Activated T-cell treated with anti-CD3 and anti-CD28 coated beads, Interleukin-2, amount 50 U/mL, for 4 hours (primary cell): ENCODE data around the gene CRYL1. TPM values are rescaled to one million over a fixed set of nuclear protein-coding genes. Genes with fewer than 3 reads are reported as not detected.

Experiments used
- ATAC-seq, 2 donors: fragments of 200-7000 bp; cut with Tn5 transposase; one replicate each; pipeline ENCODE4 v1.10.0; 2021
- DNase-seq: peaks from one replicate; pipeline ENCODE4 v3.0.0-alpha.2; 2020
- H3K27me3 Mint-ChIP-seq: one replicate; pipeline ENCODE4 v1.8.0; 2021; ENCODE audit warnings: low read depth, mixed read lengths
- H3K36me3 Mint-ChIP-seq: one replicate; pipeline ENCODE4 v1.8.0; 2022; ENCODE audit warnings: mixed read lengths; ENCODE audit not compliant: insufficient read depth
- H3K4me1 Mint-ChIP-seq: one replicate; pipeline ENCODE4 v1.8.0; 2021; ENCODE audit warnings: low read depth, mixed read lengths
- H3K4me3 Mint-ChIP-seq: one replicate; pipeline ENCODE4 v1.8.0; 2021; ENCODE audit warnings: mild to moderate bottlenecking, moderate library complexity, mixed read lengths
- H3K9me3 Mint-ChIP-seq: one replicate; pipeline ENCODE4 v1.8.0; 2021; ENCODE audit warnings: mixed read lengths
- total RNA-seq, 3 donors: library from RNA; stranded (reverse); gene quantifications; one replicate each; pipeline ENCODE4 v1.2.1, GENCODE V29; 2021

The CRYL1 gene
- total RNA-seq, 3 donors from 2014 or later, result 2.8 to 5.3 (median 3.7) TPM

DNA sequence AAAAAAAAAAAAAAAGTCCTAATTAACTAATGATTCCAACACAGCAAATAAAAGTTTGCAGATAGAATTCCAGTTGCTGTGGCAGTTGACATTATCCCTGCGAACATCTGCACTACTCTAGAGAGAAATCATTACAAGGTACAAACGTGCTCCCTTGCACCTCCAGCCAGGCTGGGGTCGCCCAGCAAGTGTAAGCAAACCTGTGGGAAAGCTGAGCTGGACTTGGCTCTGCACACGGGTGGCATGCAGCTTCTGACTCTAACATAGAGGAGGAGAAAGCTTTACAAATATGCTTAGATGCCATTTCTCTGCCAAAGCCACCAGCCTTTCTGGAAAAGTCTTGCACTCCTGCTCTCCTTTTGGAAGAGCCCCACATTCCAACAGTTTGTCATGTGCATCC is 103.3 kb downstream of the CRYL1 start:
- H3K4me1 Mint-ChIP-seq, result peaks cover 47% of the 10 kb centered on the region
- no peaks in the 10 kb centered on the region for H3K27me3 Mint-ChIP-seq
- peaks cover 5% of the 10 kb centered on the region for H3K9me3 Mint-ChIP-seq
- ATAC-seq (no peak), DNase-seq (no peak)
- H3K36me3 Mint-ChIP-seq, result peaks cover 32% of the 10 kb centered on the region
- no peak overlapping the region for H3K4me3 Mint-ChIP-seq

DNA sequence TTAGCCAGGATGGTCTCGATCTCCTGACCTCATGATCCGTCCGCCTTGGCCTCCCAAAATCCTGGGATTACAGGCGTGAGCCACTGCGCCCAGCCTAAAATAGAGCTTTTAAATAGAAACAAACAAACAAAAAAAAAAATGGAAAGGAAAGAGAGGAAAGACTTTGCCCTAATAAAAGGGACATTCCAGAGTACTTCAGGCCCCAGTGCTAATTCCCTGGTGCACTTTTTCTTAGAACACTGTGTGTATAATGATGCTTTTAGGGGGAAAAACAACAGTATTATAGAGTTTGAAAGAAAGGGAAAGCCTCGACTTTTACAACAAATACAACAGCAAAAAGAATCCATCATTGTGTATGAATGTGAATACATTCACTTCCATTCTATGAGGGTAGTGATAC is 104.7 kb downstream of the CRYL1 start:
- ATAC-seq (no peak), DNase-seq (no peak)
- Mint-ChIP-seq H3K27me3 (no peaks in the 10 kb centered on the region), H3K36me3 (peaks cover 21% of the 10 kb centered on the region), H3K4me3 (no peak overlapping the region), H3K4me1 (peaks cover 42% of the 10 kb centered on the region), H3K9me3 (peaks cover 5% of the 10 kb centered on the region)

DNA sequence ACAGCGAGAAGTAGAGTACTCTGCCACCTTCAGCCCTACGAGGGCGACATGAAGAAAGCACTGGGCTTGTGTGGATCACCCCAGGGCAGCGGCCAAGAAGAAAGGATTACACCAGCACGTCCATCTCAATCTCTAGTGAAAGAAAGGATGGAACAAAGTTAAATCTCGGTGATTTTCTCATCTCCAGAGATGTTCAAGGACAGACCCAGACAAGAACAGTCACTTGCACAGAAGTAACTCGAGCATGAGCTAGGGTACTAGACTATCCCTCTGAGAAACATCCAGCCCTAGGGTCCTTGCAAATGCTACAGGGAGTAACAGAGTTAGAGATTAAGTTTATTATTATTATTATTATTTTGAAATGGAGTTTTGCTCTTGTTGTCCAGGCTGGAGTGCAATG is 106.7 kb downstream of the CRYL1 start:
- Mint-ChIP-seq H3K27me3 (no peaks in the 10 kb centered on the region), H3K4me3 (no peak overlapping the region), H3K36me3 (peaks cover 13% of the 10 kb centered on the region), H3K9me3 (peaks cover 5% of the 10 kb centered on the region), H3K4me1 (peaks cover 36% of the 10 kb centered on the region)
- DNase-seq, result no peak
- ATAC-seq, result no peak

DNA sequence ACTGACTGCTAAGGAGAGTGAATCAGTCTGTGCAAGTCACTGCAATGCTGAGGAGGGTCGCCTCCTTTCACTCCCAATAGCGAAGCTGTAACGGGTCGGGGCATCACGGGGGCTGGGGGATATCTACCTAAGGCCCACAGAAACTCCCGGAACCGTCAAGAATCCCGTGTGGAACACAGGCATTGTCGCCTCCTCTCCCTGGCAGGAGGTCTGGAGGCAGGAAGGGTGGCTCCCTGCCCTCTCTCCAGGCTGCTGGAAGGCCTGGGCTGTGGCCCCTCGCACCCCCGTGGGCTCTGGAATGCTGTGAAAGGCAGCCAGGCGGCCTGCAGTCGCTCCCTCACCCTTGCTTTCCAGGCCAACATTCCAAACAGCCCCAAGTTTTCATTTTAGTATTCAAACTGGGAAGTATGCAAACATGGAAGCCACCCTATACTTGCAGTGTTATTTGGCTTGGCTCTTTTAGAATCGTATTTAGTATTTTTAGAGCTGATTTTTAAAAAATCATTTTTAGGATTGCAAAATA is 109.4 kb downstream of the CRYL1 start:
- Mint-ChIP-seq H3K9me3 (peaks cover 5% of the 10 kb centered on the region), H3K4me3 (no peak overlapping the region), H3K4me1 (peaks cover 49% of the 10 kb centered on the region), H3K27me3 (no peaks in the 10 kb centered on the region), H3K36me3 (peaks cover 14% of the 10 kb centered on the region)
- no peak for ATAC-seq
- DNase-seq, result no peak

DNA sequence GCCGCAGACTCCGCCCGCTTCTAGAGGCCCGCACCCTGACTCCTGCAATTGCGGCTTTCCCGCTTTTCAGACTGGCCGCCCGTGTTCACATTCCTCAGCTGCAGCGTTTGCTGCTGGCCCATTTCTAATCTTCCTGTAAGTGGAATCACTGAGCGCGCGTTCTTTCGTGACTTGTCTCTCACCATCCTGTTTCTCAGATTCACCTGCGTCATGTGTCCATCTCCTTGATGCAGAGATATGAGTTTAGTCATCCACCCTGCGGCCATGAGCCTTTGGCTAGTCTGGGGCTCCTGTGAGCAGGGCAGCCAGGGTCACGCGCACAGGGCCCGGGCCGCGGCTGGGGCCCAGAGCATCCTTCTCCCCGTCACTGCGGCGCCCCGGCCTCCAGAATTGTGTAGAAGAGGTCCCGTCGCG is 110.0 kb downstream of the CRYL1 start:
- DNase-seq (no peak), ATAC-seq (no peak)
- H3K4me3 Mint-ChIP-seq, result no peak overlapping the region
- H3K36me3 Mint-ChIP-seq, result peaks cover 14% of the 10 kb centered on the region
- H3K4me1 Mint-ChIP-seq, result peaks cover 47% of the 10 kb centered on the region
- no peaks in the 10 kb centered on the region for H3K27me3 Mint-ChIP-seq
- peaks cover 5% of the 10 kb centered on the region for H3K9me3 Mint-ChIP-seq

DNA sequence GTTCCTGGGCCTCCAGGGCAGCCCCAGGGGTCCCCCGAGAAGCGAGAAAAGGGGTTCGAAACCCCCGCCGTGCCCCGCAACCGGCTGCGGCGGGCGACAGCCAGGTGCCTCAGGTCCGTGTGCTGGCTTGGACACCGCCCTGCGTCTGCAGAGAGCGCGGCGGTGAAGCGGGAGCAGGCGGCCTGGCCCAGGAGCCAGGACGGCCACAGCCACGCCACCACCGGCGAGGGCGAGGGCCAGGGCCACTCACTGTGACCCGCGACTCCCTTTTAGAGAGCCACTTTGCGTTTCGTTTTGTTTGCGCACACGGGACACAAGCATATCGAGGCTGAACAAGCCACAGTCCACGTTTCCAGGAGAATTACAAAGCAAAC is 110.4 kb downstream of the CRYL1 start:
- no peak for ATAC-seq
- H3K9me3 Mint-ChIP-seq, result peaks cover 5% of the 10 kb centered on the region
- H3K4me1 Mint-ChIP-seq, result peaks cover 45% of the 10 kb centered on the region
- no peaks in the 10 kb centered on the region for H3K27me3 Mint-ChIP-seq
- H3K36me3 Mint-ChIP-seq, result peaks cover 14% of the 10 kb centered on the region
- no peak for DNase-seq
- no peak overlapping the region for H3K4me3 Mint-ChIP-seq

DNA sequence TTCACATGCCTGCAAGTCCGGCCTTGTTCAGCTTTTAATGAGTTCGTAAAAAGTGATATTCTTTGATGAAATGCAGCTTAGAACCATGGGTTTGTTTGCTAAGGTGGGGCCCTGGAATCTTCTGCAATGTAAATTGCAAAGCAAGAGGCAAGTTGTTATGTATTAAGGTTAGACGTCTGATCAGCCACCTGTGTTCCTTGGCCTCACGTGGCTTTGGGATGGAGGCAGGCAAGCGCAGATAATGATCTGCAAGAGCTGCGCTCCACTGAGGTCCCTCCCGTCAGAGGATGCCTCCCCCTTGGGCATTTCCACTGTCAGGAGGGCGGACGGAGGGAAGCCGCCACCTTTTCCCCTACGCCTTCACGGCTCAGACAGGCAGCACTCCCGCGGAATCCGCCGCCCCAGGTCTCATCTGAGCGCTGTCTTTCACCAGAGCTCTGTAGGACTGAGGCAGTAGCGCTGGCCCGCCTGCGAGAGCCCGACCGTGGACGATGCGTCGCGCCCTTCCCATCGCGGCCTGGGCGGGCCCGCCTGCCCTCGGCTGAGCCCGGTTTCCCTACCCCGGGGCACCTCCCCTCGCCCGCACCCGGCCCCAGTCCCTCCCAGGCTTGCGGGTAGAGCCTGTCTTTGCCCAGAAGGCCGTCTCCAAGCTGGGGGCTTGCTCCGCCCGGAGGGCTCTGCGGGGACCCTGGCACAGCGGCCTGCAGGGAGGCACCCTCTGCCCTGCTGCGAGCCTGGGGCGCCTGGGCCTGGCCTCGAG is 110.9 kb downstream of the CRYL1 start:
- no peak for DNase-seq
- Mint-ChIP-seq H3K9me3 (peaks cover 5% of the 10 kb centered on the region), H3K36me3 (peaks cover 14% of the 10 kb centered on the region), H3K4me1 (peaks cover 40% of the 10 kb centered on the region), H3K27me3 (no peaks in the 10 kb centered on the region), H3K4me3 (no peak overlapping the region)
- no peak for ATAC-seq

DNA sequence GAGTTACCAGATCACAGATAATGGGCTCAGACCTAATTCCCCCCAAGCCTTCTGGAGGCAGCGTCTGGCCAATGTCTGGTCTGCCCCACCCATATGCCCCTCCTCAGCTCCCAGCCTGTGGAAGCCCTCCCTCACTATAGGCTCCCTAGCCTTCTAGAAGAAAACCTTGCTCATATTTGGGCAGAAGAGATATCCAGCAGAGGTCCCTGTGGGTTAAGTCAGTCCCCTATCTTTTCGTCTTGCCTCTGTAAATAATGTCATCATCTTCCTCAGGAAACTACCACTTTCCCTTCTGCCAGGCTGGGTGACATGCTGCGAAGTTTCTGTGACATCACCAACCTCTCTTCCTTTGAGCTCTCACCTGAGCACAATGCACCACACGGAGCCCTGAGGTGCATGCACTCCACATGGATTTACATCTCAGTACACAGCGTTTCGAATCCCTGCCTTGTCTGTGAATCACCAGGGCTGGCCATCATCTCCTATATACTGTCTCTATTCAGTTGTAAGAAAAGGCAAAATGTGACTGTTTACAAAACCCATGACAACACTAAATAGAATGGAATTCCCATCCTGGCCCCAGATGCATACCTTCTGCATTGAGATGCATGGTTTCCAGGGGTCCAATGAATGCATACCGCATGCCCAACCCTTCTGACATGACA is 112.8 kb downstream of the CRYL1 start:
- H3K27me3 Mint-ChIP-seq, result no peaks in the 10 kb centered on the region
- DNase-seq (no peak), ATAC-seq (peak; percentile 41 to 60)
- peak overlapping the region; percentile 5 for H3K4me3 Mint-ChIP-seq
- H3K4me1 Mint-ChIP-seq, result peaks cover 23% of the 10 kb centered on the region
- H3K9me3 Mint-ChIP-seq, result no peaks in the 10 kb centered on the region
- H3K36me3 Mint-ChIP-seq, result peaks cover 5% of the 10 kb centered on the region

DNA sequence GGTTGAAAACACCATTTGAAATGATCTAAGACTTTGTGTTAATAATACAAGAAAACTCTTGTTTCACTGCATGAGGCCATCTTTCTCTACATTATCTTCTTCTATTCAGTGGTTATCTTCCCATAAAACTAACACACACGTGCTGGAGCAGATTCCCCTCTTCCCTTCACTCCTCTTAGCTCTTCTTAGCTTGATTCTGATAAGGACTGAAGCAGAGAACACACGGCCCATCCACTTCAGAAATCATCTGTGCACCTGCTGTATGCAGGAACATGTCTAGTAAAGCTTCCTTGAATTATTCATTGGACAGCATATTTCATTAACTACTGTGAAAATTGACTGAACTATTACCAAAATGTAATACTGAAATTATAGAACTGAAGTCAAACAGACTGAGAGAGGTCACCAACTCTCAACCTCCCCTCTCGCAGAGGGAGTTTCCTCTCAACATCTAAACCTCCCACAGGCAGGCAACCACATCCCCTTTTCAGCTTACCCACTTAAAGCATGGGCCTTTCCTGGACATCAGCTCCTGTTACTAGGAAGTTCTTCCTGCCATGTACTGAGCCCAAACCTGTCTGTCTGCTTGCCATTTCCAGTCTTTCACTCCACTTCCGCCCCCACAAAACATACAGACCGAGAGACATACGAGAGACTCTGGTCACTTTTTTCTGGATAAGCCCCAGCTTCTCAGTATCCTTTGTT is 113.9 kb downstream of the CRYL1 start:
- no peak for DNase-seq
- no peaks in the 10 kb centered on the region for H3K9me3 Mint-ChIP-seq
- ATAC-seq, result peak; percentile 70 to 89
- peaks cover 23% of the 10 kb centered on the region for H3K4me1 Mint-ChIP-seq
- H3K36me3 Mint-ChIP-seq, result peaks cover 3% of the 10 kb centered on the region
- no peaks in the 10 kb centered on the region for H3K27me3 Mint-ChIP-seq
- H3K4me3 Mint-ChIP-seq, result peak overlapping the region; percentile 26

DNA sequence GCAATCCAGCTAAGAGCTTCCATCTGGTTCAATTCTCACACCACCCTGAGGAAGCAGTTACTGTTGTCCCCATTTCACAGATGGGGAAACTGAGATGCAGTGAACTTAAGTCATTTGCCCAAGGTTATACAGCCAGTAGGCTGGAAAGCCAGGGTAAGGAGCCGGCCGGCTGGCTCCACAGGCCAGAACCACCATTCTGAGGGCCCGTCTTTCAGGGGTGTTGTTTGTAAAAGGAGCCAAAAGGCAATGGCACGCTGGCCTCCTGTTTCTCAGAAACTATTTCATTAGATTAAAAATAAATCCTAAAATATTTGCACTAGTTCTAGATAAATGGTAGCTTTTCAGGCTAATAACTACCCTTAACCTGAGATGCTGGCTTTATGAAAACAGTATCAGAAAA is 114.9 kb downstream of the CRYL1 start:
- no peak for DNase-seq
- H3K27me3 Mint-ChIP-seq, result no peaks in the 10 kb centered on the region

DNA sequence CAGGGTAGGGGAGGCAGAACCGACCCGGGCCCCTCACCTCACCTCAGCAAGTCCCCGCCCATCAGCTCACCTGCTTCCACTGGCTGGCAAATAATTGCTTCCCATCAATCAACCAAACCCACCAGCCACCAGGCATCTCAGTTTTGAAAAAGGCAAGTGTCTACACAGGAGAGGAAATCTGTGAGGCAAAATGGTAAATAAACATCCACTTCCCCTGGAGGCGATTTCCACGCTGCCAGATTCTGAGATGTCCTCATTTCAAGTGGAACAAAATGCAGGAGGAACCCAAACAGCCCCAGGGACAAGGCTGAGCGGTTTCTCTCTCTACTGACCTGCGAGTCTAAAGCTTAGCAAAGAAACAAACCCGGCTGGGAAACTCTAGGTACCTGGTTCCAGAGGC is 117.5 kb downstream of the CRYL1 start:
- Mint-ChIP-seq H3K4me1 (peaks cover 23% of the 10 kb centered on the region), H3K36me3 (peaks cover 17% of the 10 kb centered on the region), H3K4me3 (no peak overlapping the region), H3K27me3 (no peaks in the 10 kb centered on the region), H3K9me3 (no peaks in the 10 kb centered on the region)
- ATAC-seq (no peak), DNase-seq (no peak)

More for the DNA sequence above, 114.9 kb downstream of the CRYL1 start:
- peaks cover 8% of the 10 kb centered on the region for H3K36me3 Mint-ChIP-seq
- no peaks in the 10 kb centered on the region for H3K9me3 Mint-ChIP-seq
- H3K4me3 Mint-ChIP-seq, result no peak overlapping the region
- no peak for ATAC-seq
- peaks cover 23% of the 10 kb centered on the region for H3K4me1 Mint-ChIP-seq

DNA sequence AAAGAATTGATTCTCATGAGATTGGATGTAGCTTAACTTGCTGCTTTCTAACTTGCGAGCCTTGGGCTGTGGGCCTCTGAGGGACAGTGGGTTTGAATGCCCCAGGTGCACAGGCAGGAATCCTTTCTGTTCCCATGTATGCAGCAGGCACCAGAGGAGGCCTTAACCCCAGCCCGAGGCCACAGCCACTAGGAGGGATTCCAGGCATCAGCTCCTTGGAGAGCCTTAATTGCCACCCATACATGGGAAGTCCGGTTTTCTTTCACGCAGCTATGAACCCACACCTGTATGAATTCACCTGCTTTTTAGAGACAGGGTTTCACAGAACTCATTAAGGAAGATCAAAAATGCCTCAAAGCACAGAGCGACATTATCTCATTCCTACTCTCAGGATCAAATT is 117.9 kb downstream of the CRYL1 start:
- ATAC-seq (no peak), DNase-seq (no peak)
- H3K4me3 Mint-ChIP-seq, result no peak overlapping the region
- H3K27me3 Mint-ChIP-seq, result no peaks in the 10 kb centered on the region
- peaks cover 17% of the 10 kb centered on the region for H3K36me3 Mint-ChIP-seq
- peaks cover 19% of the 10 kb centered on the region for H3K4me1 Mint-ChIP-seq
- no peaks in the 10 kb centered on the region for H3K9me3 Mint-ChIP-seq

DNA sequence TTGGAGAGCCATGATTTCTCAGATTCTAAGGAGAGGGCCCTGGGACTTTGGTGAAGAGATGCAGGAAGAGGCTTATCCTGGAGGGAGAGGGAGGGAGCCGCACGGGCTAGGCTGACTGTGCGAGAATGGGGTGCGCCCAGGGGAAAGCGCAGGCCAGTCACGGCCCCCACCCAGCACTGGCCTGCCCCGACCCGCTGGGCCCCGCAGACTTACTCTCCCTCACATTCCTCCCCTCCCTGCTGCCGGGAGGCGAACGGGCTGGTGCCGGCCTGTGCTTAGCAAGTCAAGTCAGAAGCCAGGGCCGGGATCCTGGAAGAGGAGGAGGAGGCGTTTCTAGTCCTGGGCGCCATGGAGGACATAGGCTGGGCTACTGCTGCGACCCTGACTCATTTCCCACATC is 120.0 kb downstream of the CRYL1 start:
- peaks cover 6% of the 10 kb centered on the region for H3K4me1 Mint-ChIP-seq
- ATAC-seq (no peak), DNase-seq (no peak)
- no peaks in the 10 kb centered on the region for H3K27me3 Mint-ChIP-seq
- no peaks in the 10 kb centered on the region for H3K9me3 Mint-ChIP-seq
- peaks cover 15% of the 10 kb centered on the region for H3K36me3 Mint-ChIP-seq
- no peak overlapping the region for H3K4me3 Mint-ChIP-seq

DNA sequence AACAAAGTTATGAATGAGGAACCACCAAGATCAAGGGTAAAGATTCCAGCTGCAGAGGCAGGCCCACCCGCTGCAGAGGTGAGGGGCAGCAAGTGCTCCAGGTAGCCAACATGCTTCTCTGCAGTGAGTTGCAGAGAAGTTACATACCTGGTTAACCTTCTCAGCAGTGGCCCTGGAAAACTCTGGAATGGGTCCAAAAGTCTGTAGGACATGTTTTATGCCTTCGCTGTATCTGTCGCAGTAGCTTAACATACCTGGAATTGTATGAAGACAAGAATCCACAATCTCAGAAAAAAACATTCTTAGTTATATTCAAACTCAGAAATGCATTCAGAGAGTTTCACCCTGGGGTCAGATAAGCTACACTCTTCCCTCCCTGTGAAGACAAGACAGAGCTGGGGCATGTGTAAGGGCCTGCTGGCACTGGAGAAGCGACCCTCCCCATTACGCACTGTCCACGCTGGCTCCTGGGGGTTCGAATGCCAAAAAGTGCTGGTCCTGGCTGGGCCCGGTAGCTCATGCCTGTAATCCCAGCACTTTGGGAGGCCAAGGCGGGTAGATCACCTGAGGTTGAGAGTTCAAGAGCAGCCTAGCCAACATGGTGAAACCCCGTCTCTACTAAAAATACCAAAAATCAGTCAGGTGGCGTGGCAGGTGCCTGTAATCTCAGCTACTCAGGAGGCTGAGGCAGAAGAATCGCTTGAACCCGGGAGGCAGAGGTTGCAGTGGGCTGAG is 121.0 kb downstream of the CRYL1 start:
- ATAC-seq, result no peak
- Mint-ChIP-seq H3K9me3 (no peaks in the 10 kb centered on the region), H3K27me3 (no peaks in the 10 kb centered on the region), H3K4me1 (peaks cover 6% of the 10 kb centered on the region), H3K4me3 (no peak overlapping the region), H3K36me3 (peaks cover 15% of the 10 kb centered on the region)
- no peak for DNase-seq
